GM18520 (cell line): ENCODE data around the gene VWA8.
A peak's percentile ranks its signal among the peaks of the same experiment; 100 is the strongest.
"Not testable (repeated sequence)": the region's sequence is repeated elsewhere in the genome, so short reads cannot be mapped to it uniquely, and the experiment has no call there.

ENCODE experiments used
- ATAC-seq: cut with Tn5 transposase; IDR thresholded peaks from one replicate; pipeline ENCODE4 v1.9.1; 2021; ENCODE audit not compliant: unreplicated experiment

The VWA8 gene

DNA sequence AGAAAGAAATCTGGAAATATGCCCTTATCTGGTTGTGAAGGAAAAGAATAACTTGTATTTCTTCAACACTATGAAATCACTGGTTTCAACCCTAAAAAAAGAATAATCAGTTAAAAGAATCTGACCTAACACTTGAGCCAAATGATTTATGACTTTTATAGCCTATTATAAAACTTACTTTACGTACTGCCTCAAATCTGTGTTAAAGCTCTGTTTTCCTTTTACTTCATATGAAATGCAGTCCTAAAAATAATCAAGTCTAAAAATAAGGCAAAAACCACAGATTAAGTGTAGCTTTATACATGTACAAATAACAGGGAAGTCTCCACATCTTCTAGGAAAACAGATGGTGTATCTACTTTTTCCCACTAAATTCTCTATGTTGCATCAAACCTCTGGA lies 101.3 kb downstream of the VWA8 start:
- ATAC-seq: no peak

DNA sequence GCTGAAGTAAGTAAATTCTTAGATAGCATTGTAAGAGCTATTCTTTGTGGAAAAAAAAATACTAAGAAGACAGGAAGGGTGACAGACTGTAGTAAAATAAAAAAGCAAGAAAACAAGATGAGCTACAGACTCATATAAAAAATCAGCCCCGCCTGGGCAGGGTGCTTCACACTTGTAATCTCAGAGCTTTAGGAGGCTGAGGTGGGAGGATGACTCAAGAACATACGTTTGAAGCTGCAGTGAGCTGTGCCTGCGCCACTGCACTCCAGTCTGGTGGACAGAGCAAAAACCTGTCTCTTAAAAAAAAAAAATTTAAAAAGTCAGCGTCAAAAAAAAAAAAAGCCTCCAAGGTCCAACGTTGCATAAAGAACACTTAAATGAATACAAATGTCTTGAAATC lies 102.1 kb downstream of the VWA8 start:
- no peak for ATAC-seq

DNA sequence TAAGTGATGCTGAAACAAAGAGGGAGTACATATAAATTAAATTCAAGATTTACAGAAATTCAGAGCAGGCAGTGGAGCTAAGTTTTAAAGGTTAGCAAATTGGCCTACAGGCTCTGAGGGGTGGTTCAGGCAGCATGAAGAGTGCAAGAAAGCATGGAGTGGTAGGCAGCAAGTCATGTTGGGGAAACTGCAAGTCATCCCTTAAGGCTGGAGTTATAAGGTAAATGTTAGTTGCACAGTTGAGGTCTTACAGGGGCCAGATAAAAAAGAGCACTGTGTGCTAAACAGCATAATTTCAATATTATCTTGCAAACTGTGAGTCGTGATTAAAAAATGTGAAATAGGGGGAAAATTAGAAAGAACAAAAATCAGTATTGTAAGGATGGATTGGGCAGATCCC lies 106.2 kb downstream of the VWA8 start:
- ATAC-seq: no peak

DNA sequence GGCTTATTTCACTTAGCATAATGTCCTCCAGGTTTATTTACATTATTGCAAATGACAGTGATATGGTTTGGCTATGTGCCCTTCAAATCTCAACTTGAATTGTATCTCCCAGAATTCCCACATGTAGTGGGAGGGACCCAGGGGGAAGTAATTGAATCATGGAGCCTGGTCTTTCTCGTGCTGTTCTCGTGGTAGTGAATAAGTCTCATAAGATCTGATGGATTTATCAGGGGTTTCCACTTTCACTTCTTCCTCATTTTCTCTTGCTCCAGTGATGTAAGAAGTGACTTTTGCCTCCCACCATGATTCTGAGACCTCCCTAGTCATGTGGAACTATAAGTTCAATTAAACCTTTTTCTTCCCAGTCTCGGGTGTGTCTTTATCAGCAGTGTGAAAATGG lies 109.6 kb downstream of the VWA8 start:
- no peak for ATAC-seq

DNA sequence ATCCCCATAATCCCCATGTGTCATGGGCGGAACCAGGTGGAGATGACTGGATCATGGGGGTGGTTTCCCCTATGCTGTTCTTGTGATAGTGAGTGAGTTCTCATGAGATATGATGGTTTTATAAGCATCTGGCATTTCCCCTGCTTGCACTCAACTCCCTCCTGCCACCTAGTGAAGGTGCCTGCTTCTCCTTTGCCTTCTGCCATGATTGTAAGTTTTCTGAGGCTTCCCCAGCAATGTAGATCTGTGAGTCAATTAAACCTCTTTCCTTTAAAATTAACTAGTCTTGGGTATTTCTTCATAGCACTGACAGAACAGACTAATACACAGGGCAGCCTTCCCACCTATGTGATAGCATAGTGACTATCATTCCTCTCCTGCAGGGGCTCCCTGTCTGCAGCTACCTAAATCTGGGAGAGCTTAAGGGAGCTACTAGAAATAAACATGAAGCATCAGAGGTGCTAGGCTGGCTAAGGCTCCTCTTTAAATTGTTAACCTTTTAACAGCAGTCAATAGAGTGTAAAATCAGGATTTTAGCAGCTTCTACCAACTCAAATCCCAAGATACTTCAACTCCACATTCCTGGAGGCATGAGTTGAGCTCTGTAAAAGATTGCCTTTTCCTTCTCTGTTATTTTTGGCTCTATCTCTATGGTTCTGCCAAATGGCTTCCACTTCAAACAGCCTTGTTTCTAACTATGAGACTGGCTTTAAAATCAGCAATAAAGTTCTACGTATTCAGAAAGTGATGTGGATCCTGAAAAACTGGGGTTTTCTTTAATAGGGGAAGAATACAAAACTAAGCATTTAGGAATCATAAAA lies 112.3 kb downstream of the VWA8 start:
- ATAC-seq: no peak

DNA sequence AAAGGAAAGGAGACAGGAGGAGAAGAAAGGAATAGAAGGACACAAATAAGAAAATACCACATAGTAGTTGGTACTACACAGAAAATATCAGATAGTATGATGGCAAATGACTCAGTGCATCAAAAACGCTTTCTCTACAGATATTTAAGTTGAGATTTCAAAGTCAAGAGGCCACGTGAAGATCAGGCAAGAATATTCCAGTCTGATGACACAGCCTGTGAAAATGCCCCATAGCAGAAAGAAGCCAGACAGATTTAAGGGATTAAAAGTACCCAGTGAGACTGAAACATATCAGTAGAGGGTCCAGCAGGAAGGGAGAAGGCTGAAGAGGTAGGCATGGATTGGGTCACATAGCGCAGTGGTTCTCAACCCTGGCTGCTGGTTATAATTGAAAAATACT lies 113.7 kb downstream of the VWA8 start:
- no peak for ATAC-seq

DNA sequence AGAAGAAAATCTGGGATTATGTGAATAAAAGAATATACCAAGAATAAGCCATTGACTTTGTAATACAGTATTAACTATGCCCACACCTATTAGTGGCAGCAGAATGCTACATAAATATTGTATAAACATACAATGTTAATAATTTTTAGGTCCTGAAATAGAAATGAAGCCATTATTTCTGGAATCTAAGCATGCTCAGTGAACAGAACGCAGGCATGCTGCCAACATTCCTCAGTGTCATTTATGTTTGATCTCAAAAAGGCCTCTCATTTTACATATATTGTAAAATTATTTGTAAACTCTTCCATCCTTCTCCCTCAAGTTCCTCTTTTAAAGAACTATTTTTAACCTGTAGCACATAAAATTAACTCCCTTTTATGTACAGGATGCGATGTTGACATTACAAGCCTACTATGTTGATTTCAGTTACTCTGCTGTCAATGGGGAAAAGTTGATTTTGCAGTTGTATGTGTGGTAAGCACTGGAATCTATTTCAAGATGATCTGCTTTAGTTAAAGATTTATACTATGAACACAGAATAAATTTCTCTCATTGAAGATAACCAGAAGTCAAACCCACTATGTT lies 118.8 kb downstream of the VWA8 start:
- no peak for ATAC-seq

DNA sequence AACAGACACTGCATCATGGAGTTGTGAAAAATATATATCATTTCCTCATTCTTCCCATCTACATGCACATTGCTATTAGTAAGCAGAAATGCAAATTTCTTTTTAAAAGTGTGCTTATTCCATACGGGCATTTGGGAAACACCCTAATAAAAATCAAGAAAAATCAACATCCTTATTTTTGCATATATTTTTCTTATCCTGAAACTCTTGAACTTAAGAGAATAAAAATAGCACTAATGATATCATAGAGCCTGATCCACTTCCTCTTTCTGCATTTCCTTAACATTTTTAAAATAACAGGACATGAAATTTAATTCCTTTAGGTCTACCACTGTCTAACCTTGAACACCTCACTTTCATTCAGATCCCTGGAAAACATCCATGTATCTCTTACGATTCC lies 123.3 kb downstream of the VWA8 start:
- no peak for ATAC-seq

DNA sequence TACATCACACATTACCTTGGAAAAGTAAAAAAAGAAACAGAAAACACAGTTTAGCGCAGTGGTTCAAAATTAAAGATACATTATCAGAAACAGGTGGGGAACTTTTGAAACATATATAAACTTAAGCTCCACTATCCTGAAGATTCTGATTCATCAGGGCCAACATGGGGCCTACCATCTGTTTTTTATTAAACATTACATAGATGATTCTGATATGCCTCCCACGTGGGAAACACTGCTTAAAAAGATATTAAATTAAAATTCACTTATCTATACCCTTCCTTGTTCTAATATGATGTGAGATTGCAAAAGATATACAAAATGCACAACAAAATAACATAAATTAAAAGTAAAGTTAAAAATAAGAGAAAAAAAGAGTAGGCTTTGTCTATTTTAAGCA lies 125.0 kb downstream of the VWA8 start:
- ATAC-seq: no peak

DNA sequence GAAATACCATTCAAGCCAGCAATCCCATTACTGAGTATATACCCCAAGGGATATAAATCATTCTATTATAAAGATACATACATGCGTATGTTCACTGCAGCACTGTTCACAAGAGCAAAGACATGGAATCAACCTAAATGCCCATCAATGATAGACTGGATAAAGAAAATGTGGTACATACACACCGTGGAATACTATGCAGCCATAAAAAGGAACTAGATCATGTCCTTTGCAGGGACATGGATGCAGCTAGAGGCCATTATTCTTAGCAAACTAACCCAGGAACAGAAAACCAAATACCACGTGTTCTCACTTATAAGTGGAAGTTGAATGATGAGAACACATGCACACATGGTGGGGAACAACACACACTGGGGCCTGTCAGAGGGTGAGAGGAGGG lies 126.2 kb downstream of the VWA8 start:
- not testable (repeated sequence) for ATAC-seq

DNA sequence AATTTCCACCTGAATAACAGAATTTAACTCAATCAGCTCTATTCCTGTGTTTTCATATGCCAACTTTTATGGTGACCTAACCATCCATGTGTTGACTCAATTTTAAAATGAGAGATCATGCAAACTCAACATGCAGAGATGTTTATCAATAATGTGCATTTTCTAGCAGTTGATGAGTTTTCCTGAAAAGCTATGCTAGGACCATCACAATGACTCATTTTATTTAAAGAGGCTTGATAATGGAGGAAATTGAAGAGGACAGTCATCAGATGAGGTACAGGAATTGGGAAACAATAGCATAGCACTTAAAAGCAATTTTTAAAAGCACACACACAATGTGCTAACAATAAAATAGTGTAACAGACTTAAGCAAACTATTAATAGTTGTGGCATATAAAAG lies 127.1 kb downstream of the VWA8 start:
- no peak for ATAC-seq

DNA sequence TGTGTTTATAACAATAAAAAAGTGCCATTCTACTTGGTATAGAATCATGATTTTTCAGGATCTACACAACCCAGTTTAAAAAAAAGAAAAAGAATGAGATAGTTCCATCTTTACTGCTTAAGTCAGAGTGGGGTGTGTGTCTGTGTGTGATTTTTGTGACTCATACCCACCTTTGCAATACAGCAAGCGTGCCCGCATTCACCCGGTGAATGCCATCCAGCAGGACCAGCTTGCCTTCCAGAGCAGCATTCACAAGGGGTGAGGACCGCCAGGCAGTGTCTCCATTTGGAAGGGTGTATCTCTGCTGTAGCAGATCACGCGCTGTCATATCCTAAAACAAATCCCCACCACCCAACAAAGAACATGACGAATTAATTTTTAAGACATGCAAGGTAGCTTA lies 127.7 kb downstream of the VWA8 start:
- no peak for ATAC-seq

DNA sequence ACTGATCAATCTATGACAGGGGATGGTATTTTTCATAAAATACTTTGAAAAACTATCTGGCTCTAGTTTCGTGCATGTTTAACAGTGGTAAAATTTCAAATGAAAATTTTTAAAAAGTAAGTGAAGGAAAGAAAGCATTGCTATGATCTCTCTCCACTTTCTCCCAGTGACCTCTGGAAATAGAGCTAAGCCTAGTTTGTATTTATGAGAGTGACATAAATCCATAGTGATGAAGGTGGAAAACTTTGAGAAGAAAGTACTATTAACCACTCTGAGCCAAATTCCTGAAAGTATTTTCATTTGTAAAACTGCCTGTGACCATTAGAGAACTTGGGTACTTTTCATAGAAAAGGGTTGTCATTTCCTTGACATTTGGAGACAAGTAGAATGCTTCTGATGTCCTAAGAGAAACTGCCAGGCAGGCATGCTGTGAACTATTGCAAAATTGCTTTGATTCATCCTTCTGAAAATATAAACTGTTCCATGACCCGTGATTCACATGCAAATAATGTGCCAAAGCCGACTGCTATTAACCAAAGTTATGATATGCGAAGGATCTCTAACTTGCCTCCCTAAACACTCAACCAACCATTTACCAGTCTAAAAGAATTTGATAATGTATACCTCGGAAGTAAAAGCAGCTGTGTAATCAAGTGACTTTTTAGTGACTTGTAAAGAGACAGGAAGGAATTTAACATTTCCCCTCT lies 133.2 kb downstream of the VWA8 start:
- no peak for ATAC-seq

DNA sequence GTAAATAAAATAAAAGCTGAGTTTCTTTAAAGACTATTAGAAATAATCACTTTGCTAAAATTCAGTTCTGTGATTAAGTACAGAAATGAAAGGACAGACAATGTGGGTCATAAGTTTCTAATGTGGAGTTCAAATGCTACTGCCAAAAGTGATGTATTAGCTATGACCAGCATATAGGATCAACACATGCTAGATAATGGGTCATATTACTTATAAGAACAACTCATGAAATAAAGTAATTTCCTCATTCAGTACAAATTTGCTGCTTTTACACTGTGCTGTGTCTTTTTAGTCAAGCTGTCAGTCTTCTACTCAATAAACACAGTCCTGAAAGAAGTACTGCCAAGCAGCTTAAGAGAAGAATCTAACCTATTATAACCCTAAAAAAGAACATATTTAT lies 135.2 kb downstream of the VWA8 start:
- no peak for ATAC-seq

DNA sequence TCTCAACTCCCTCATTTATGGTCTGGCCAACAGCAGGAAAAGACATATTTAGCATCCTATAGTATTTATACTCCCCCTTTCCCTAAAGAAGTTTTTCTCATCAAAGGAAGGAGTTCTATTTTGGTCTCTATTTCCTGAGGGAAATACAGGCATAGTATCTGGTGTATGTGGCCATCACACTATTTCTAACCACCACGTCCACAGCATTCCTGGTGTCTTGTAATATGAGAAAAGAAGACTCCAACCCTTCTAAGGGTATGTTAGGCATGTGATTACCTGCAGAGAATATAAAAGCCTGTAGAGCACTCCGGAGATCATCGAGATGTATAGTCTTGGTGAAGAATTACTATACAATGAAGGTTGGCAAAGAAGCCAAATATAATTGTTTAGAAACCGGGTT lies 137.4 kb downstream of the VWA8 start:
- no peak for ATAC-seq

DNA sequence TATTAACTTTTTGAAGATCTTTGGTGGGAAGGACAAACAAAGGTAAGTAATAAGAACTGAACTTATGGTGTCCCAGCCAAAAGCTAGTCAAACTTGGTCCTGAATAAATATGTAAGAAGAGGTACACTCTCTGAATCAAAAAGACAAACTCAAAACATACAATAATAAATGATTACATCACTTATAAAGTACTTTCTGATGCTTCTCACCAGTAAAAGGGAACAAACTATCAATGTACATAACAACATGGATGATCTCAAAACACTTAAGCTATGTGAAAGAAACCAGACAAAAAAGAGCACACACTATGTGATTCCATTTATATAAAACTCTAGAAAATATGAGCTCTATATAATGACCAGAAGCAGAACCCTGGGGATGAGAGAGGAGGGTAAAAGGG lies 138.3 kb downstream of the VWA8 start:
- no peak for ATAC-seq

DNA sequence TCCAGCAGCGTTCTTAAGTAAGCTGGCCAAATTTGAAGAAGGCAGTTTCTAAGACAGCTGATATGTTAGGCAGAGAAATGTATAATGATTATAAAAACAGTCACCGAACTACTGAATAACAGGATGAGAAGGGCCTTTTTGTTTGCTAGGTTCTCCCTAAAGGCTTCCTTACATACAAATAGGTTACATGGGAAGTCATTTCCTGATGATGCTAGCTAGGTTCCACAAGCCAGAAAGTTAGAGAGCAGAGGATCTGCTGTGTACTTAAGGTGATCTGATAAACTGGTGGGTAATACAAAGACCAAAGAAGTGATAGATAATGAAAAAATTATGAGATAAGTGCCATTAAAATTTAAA lies 139.7 kb downstream of the VWA8 start:
- ATAC-seq: no peak

DNA sequence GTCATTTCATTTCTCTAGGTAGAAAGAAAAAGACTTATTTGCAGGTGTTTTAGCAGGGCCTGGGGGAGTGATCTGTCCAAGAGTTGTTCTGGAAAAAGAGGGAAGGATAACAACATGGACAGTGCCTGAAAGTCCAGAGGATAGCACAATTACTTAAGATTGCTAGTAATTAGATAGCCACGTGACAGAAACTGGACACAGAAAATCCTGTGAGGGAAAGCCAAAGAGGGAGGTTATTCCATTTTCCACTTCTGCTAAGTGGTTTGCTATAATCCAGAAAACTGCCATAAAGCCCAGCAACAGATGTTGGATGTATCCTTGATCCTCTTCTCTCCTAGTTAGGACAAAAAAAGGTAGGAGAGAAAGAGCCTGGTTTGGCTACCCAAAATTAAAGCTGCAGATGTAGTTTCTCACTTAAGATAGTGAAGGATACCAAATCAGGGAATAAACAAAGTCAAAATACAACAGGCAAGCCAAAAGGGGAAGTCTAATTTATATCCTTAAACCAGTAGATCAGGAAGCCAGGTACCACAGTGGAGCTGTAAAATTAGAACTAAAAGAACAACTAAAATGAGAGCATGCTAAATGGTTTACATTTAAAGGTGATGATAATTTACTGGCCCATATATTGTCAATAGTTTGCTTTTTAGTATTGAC lies 140.2 kb downstream of the VWA8 start:
- no peak for ATAC-seq

DNA sequence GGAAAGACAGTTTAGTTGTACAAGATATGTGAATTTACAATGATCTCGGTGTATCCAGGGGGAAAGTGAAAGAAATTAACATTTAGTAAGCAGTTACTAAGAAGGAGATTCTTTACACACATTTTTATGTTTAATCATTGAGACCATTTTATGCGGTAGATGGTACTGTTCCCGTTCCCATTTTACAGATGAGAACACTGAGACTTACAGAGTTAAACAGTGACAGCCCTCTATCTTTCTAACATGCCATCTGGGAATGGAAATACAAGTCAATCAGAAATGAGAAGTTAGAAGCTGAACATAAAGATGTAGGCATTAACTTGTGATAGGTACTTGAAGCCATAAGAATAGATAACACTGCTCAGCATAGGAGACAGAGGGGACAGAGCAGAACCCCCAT lies 144.9 kb downstream of the VWA8 start:
- no peak for ATAC-seq

DNA sequence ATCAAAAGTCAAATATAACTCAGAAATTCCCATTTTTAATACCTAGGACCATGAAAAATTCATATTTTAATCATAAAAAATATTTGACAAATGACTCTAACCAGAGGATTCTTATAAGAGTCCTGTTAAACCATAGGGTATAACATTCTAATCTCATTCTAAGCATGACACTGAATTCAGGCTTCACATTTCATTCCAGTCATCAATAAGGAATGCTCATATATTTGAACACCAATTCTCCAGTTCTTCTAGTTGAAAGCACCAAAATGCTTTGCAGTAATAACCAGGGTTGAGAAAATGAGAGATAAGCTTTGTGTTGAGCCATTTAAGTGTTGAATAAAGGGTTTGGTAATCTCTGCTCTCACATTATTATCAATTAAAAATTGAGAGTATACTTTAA lies 147.5 kb downstream of the VWA8 start:
- ATAC-seq: no peak

DNA sequence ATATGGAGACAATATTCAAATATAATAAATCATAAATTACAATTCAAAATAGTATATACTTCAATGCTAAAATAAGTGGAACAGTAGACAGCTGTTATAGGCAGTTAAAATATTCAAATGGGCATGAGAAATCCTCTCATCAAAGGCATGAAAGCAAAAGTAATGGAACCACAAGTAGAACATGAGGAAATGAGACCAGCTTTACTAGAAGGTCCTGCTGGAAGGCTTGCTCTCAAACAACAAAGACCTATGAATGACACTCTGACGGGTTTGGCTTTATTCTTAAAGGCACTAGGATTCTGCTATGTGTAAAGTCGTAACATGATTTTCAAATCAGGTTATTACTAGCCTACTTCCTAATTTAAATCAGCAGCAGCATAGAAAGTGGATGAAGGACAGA lies 148.1 kb downstream of the VWA8 start:
- ATAC-seq: peak; percentile 51

DNA sequence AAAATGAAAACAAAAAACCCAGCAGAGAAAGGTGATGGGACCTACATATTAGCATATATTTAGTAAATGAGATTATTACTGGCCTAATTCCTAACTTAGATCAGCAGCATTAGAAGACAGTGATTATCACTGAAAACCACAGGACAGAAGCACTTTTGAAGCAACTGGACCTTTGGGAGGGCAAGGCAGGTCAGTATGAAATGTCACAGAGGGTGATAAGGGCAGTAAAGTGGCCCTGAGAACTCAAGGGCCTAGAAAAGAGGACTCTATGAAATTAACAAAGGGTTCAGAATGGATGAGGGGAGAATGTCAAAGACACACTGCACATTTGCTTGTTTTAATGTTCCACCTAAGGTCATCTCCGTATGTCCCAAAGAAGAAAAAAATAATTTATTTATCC lies 148.7 kb downstream of the VWA8 start:
- ATAC-seq: no peak
